ENCODE results near the gene UCN. TPM values are rescaled to one million over a fixed set of nuclear protein-coding genes. Genes with fewer than 3 reads are reported as not detected.
"Not testable (repeated sequence)": the region's sequence is repeated elsewhere in the genome, so short reads cannot be mapped to it uniquely, and the experiment has no call there.

UCN gene
- total RNA-seq, 6 experiments from 2014 or later: 0.88 to 4.3 (median 1.6) TPM

DNA sequence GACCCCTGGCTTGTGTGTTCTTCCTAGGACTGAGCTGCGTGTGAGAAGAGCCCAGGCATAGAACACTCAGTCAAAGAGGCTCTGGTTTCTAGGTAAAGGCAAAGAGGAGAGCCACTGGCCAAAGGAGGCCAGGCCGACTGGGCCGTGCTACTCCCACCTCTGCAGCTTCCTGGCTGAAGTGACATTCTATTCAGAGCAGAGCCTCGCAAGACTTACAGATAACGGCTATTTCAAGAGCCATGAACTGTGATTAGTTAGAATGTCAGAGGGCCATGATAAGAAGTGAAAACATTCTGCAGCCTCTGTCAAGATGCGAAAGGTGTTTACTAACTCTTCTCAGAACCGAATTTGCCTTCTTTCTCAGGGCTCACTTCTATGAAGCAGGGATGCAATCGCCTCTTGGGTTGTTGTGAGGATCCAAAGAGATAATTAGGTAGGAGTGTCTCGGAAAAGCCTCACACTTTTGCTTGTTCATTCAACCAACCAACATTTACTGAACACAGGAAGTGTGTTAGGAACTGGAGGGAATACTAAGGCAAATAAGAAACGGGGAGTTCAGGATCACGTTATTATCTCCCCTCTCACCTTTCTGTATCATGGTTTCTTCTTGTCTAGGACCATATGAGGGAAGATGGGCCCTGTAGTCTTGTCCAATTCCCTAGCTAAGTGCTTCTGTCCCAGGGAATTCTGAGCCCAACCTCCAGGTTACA lies 36.5 kb downstream of the UCN start:
- DNase-seq (no peak), ATAC-seq (no peak)
- Histone ChIP-seq H3K4me3 (no peak overlapping the region), H3K4me1 (peaks cover 0 to 6% (median 0%) of the 10 kb centered on the region in 4 donors), H3K27me3 (no peaks in the 10 kb centered on the region), H3K36me3 (no peaks in the 10 kb centered on the region), H3K27ac (no peak overlapping the region), H3K9me3 (no peaks in the 10 kb centered on the region)
- WGBS (ENCODE audit: insufficient coverage, low coverage, low lambda C conversion rate, missing lambda C conversion rate): 73% methylated on average over 8 of the region's 11 CpGs
- TF ChIP-seq, protein P1, sequence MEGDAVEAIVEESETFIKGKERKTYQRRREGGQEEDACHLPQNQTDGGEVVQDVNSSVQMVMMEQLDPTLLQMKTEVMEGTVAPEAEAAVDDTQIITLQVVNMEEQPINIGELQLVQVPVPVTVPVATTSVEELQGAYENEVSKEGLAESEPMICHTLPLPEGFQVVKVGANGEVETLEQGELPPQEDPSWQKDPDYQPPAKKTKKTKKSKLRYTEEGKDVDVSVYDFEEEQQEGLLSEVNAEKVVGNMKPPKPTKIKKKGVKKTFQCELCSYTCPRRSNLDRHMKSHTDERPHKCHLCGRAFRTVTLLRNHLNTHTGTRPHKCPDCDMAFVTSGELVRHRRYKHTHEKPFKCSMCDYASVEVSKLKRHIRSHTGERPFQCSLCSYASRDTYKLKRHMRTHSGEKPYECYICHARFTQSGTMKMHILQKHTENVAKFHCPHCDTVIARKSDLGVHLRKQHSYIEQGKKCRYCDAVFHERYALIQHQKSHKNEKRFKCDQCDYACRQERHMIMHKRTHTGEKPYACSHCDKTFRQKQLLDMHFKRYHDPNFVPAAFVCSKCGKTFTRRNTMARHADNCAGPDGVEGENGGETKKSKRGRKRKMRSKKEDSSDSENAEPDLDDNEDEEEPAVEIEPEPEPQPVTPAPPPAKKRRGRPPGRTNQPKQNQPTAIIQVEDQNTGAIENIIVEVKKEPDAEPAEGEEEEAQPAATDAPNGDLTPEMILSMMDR (IDR thresholded peaks at IDR 0.05): no peak
- no peak for TF ChIP-seq POLR2A (IDR thresholded peaks at IDR 0.05)
- intact Hi-C loops (cut with DNase I): loop anchor here (10.0 kb wide), 2 partner anchors 137 to 177 kb away; partner anchors contain the start of genes PREB (in 1 of the 2) and PRR30 (in 1 of the 2)

DNA sequence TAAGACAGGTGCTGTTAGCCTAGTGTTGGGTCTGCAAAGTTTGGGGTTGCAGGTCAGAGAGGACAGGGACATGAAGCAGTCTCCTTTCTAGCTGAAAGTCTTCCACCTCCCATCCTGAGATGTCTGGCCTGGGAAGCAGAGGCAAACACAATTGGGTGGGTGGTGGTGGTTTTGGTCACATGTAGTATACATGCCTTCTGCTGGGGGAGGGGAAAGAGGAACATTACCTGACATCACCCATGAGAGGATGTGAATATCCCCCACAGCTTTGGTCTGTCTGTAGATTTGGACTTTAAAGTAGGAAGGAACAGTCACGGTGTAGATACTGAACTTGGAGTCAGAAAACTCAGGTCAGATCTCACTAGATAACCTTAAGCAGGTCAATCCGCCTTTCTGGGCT lies 37.6 kb downstream of the UCN start:
- no peaks in the 10 kb centered on the region for H3K9me3 ChIP-seq
- 83% methylated on average over 2 of the region's 2 CpGs for WGBS (ENCODE audit: insufficient coverage, low coverage, low lambda C conversion rate, missing lambda C conversion rate)
- no peak overlapping the region for H3K27ac ChIP-seq
- H3K4me1 ChIP-seq: peaks cover 0 to 6% (median 0%) of the 10 kb centered on the region in 4 donors
- DNase-seq (no peak), ATAC-seq (no peak)
- no peaks in the 10 kb centered on the region for H3K27me3 ChIP-seq
- TF ChIP-seq, protein P1 (IDR thresholded peaks at IDR 0.05): no peak
- TF ChIP-seq POLR2A (IDR thresholded peaks at IDR 0.05): no peak
- intact Hi-C loops (cut with DNase I): loop anchor here (10.0 kb wide), 2 partner anchors 136 to 176 kb away; partner anchors contain the start of genes PREB (in 1 of the 2) and PRR30 (in 1 of the 2)
- H3K36me3 ChIP-seq: no peaks in the 10 kb centered on the region
- H3K4me3 ChIP-seq: no peak overlapping the region

DNA sequence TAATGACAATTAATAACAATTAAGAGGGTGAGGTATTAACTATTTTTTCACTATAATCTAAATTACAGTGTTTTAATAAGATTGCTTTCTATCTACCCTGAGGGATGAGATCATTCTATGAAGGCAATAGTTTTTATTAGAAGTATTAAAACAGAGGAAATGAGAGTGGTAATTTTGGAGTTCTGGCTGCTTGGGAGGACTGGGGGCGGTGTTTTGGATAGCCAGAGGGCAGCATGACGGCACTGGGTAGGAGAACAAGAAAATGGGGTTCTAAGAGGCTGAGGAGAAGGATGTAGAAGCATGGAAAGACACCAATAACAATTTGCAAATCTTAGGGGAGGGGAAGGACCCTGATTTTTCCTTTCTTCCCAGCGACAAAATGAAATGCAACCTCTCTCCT lies 38.1 kb downstream of the UCN start:
- intact Hi-C loops (cut with DNase I): loop anchor here (10.0 kb wide), 2 partner anchors 135 to 175 kb away; partner anchors contain the start of genes PREB (in 1 of the 2) and PRR30 (in 1 of the 2)
- no peak for ATAC-seq
- peaks cover 0 to 6% (median 0%) of the 10 kb centered on the region in 4 donors for H3K4me1 ChIP-seq
- WGBS (ENCODE audit: insufficient coverage, low coverage, low lambda C conversion rate, missing lambda C conversion rate): 87% methylated on average over 3 of the region's 3 CpGs
- H3K9me3 ChIP-seq: no peaks in the 10 kb centered on the region
- no peaks in the 10 kb centered on the region for H3K27me3 ChIP-seq
- no peak overlapping the region for H3K27ac ChIP-seq
- H3K36me3 ChIP-seq: no peaks in the 10 kb centered on the region
- TF ChIP-seq, protein P1 (IDR thresholded peaks at IDR 0.05): no peak
- no peak for TF ChIP-seq POLR2A (IDR thresholded peaks at IDR 0.05)
- no peak overlapping the region for H3K4me3 ChIP-seq
- DNase-seq: no peak

DNA sequence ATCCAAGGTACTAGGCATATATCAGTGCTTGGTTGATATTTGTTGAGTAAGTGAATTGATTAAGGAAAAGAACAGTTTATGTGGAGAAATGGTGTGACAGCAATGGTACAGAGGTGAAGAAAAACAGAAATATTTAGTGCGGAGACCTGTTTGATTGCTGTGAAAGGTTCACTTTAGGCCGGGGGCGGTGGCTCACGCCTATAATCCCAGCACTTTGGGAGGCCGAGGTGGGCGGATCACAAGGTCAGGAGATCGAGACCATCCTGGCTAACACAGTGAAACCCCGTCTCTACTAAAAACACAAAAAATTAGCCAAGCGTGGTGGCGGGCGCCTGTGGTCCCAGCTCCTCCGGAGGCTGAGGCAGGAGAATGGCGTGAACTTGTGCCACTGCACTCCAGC lies 39.9 kb downstream of the UCN start:
- H3K36me3 ChIP-seq; H3K4me3 ChIP-seq; ATAC-seq; DNase-seq; H3K27ac ChIP-seq; intact Hi-C loops (cut with DNase I); H3K9me3 ChIP-seq: not testable (repeated sequence)
- WGBS (ENCODE audit: insufficient coverage, low coverage, low lambda C conversion rate, missing lambda C conversion rate): 84% methylated on average over 12 of the region's 13 CpGs
- Histone ChIP-seq H3K27me3 (peaks cover 0 to 16% of the 10 kb centered on the region in 2 donors), H3K4me1 (peaks cover 0 to 23% (median 0%) of the 10 kb centered on the region in 4 donors)

DNA sequence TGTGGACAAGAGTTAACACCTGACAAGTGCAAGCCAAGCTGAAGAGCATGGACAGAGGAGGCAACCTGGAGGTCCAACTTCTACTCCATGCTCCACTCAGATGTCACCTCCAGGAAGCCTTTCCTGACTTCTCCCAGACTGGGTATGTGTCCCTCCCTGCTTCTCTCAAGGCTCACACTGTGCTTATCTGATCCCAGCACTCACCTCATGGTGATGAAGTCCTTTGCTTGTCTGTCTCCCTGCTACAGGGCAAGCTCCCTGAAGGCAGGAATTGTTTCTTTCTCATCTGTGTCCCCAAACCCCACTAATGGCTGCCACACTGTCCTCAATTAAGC lies 42.7 kb downstream of the UCN start:
- peaks cover 0 to 31% (median 2%) of the 10 kb centered on the region in 4 donors for H3K4me1 ChIP-seq
- no peak for ATAC-seq
- TF ChIP-seq POLR2A (IDR thresholded peaks at IDR 0.05): no peak
- TF ChIP-seq, protein P1 (IDR thresholded peaks at IDR 0.05): no peak
- no peak for DNase-seq
- intact Hi-C loops (cut with DNase I): no loop called here
- H3K27ac ChIP-seq: no peak overlapping the region
- no peaks in the 10 kb centered on the region for H3K9me3 ChIP-seq
- H3K4me3 ChIP-seq: no peak overlapping the region
- H3K27me3 ChIP-seq: peaks cover 0 to 27% of the 10 kb centered on the region in 2 donors
- no peaks in the 10 kb centered on the region for H3K36me3 ChIP-seq

All from right lobe of liver (tissue), 6 donors.